CD14-positive monocyte (primary cell): ENCODE measurements around the gene CENATAC. TPM values are rescaled to one million over a fixed set of nuclear protein-coding genes. Genes with fewer than 3 reads are reported as not detected.

Experiments
- DNase-seq, 3 donors: peaks; one replicate each; pipeline ENCODE4 v3.0.0-alpha.2; 2011 to 2022
- H2AFZ ChIP-seq: 2 replicates; pipeline ENCODE4 v1.6.0; 2012; ENCODE audit warnings: mild to moderate bottlenecking, low read depth, low read length, inconsistent platforms; ENCODE audit not compliant: insufficient read depth, poor library complexity, severe bottlenecking
- H3K27ac ChIP-seq, 2 donors: 1 replicate in 1 of 2; 2 replicates in 1 of 2; pipeline ENCODE4 v1.5.1; 2012 to 2013; ENCODE audit warnings: low read length in 2 of 2, control low read depth in 1 of 2, inconsistent platforms in 1 of 2, low read depth in 1 of 2, mild to moderate bottlenecking in 1 of 2
- H3K27me3 ChIP-seq, 2 donors: one replicate each; pipeline versions ENCODE4 v1.6.0 to v1.6.1; 2011 to 2013; ENCODE audit warnings: low read length in 2 of 2; ENCODE audit not compliant: control insufficient read depth in 2 of 2, insufficient read depth in 2 of 2
- H3K36me3 ChIP-seq, 2 donors: replicated peaks in 1 of 2; 1 replicate in 1 of 2; 2 replicates in 1 of 2; pipeline versions ENCODE4 v1.5.1 to v1.6.1; 2012 to 2013; ENCODE audit warnings: low read length in 2 of 2, control low read depth in 1 of 2, inconsistent platforms in 1 of 2, mild to moderate bottlenecking in 1 of 2; ENCODE audit not compliant: insufficient read depth in 2 of 2, control insufficient read depth in 1 of 2
- H3K4me1 ChIP-seq, 2 donors: 1 replicate in 1 of 2; 2 replicates in 1 of 2; pipeline versions ENCODE4 v1.5.1 to v1.6.1; 2012 to 2013; ENCODE audit warnings: low read length in 2 of 2, control low read depth in 1 of 2, inconsistent platforms in 1 of 2, mild to moderate bottlenecking in 1 of 2, moderate library complexity in 1 of 2; ENCODE audit not compliant: insufficient read depth in 2 of 2, control insufficient read depth in 1 of 2
- H3K4me2 ChIP-seq: replicated peaks from 2 replicates; pipeline ENCODE3; 2012; ENCODE audit warnings: low read length, moderate library complexity, mild to moderate bottlenecking; ENCODE audit not compliant: poor library complexity, severe bottlenecking; ENCODE audit errors: extremely low read depth
- H3K4me3 ChIP-seq, 3 experiments: fragments of 200-600 bp in 1 of 3; sonication (generic) in 1 of 3; replicated peaks in 1 of 3; 1 replicate in 2 of 3; 2 replicates in 1 of 3; pipeline ENCODE4 v1.5.1; 2011 to 2013; ENCODE audit warnings: low read length in 3 of 3, mild to moderate bottlenecking in 3 of 3, control low read depth in 2 of 3, low read depth in 2 of 3, inconsistent platforms in 1 of 3, moderate library complexity in 1 of 3
- H3K79me2 ChIP-seq: 2 replicates; pipeline ENCODE4 v1.6.0; 2012; ENCODE audit warnings: mild to moderate bottlenecking, control low read depth, inconsistent platforms, low read length, moderate library complexity; ENCODE audit not compliant: insufficient read depth
- H3K9ac ChIP-seq: 2 replicates; pipeline ENCODE4 v1.6.0; 2017; ENCODE audit warnings: low read length, mild to moderate bottlenecking; ENCODE audit not compliant: insufficient read depth, poor library complexity, severe bottlenecking
- H3K9me3 ChIP-seq, 2 donors: replicated peaks in 1 of 2; 1 replicate in 1 of 2; 2 replicates in 1 of 2; pipeline versions ENCODE4 v1.5.1 to v1.6.1; 2012 to 2013; ENCODE audit warnings: low read length in 2 of 2, control low read depth in 1 of 2; ENCODE audit not compliant: control insufficient read depth in 1 of 2, insufficient read depth in 1 of 2
- H4K20me1 ChIP-seq: 2 replicates; pipeline ENCODE4 v1.6.0; 2012; ENCODE audit warnings: mild to moderate bottlenecking, low read length, control low read depth, moderate library complexity; ENCODE audit not compliant: insufficient read depth
- H3K27ac Mint-ChIP-seq, 7 donors: one replicate each; pipeline ENCODE4 v1.8.0; 2020; ENCODE audit warnings: mild to moderate bottlenecking in 7 of 7, mixed read lengths in 7 of 7, moderate library complexity in 6 of 7, inconsistent platforms in 2 of 7
- H3K27me3 Mint-ChIP-seq, 3 donors: one replicate each; pipeline ENCODE4 v1.8.0; 2021 to 2022; ENCODE audit warnings: low read depth in 3 of 3, mild to moderate bottlenecking in 3 of 3, mixed read lengths in 3 of 3, moderate library complexity in 3 of 3, inconsistent platforms in 1 of 3
- H3K36me3 Mint-ChIP-seq, 2 donors: one replicate each; pipeline ENCODE4 v1.8.0; 2020; ENCODE audit warnings: mixed read lengths in 2 of 2, inconsistent platforms in 1 of 2, mild to moderate bottlenecking in 1 of 2
- H3K4me1 Mint-ChIP-seq: one replicate; pipeline ENCODE4 v1.8.0; 2020; ENCODE audit warnings: mild to moderate bottlenecking, mixed read lengths
- H3K4me3 Mint-ChIP-seq, 2 donors: one replicate each; pipeline ENCODE4 v1.8.0; 2020; ENCODE audit warnings: mild to moderate bottlenecking in 2 of 2, mixed read lengths in 2 of 2, moderate library complexity in 1 of 2
- H3K9me3 Mint-ChIP-seq, 7 donors: one replicate each; pipeline ENCODE4 v1.8.0; 2020 to 2022; ENCODE audit warnings: mixed read lengths in 7 of 7, mild to moderate bottlenecking in 6 of 7, moderate library complexity in 6 of 7, inconsistent platforms in 2 of 7
- CTCF ChIP-seq: fragments of 200-600 bp; IDR thresholded peaks from one replicate; pipeline ENCODE4 v1.8.0; 2022; ENCODE audit warnings: antibody characterized with exemption, mild to moderate bottlenecking
- WGBS: methylation state at CpG from one replicate; pipeline ENCODE4 v1.1.5; 2013; ENCODE audit warnings: missing lambda C conversion rate; ENCODE audit not compliant: insufficient coverage; 5-methylcytosine and 5-hydroxymethylcytosine counted together
- intact Hi-C, 2 donors: fragments of 100-400 bp; cut with micrococcal nuclease; formaldehyde crosslinking; loops; one replicate each; pipeline versions ENCODE4 v1.15.0 to v1.15.1; 2023
- polyA plus RNA-seq, 3 donors: library from polyadenylated mRNA; depleted of rRNA in 1 of 3; unstranded in 2 of 3; stranded (reverse) in 1 of 3; fragments of 300-500 nt in 2 of 3; fragments of >200 nt in 1 of 3; fragmentation: Illumina TruSeq in 2 of 3; gene quantifications; 1 replicate in 2 of 3; 2 replicates in 1 of 3; pipeline ENCODE4 v1.2.3, GENCODE V29; 2012 to 2021

CENATAC gene
- polyA plus RNA-seq, 3 donors = 2.7 to 47.8 (median 4.1) TPM

GRCh38 chr11:118996926-118997626 is 862 bp upstream of the CENATAC start:
- Histone ChIP-seq H3K4me1 (peaks cover 19 to 23% of the 10 kb centered on the region in 2 donors), H3K9ac (peak overlapping the region; percentile 24)
- peaks cover 27% of the 10 kb centered on the region for H3K4me1 Mint-ChIP-seq

GRCh38 chr11:118998388-118998717 is 415 bp downstream of the CENATAC start:
- H3K4me1 ChIP-seq = peaks cover 19 to 23% of the 10 kb centered on the region in 2 donors
- WGBS = 6% methylated on average over 16 of the region's 19 CpGs
- peak overlapping the region; percentile 37 to 87 for H3K27ac ChIP-seq
- Mint-ChIP-seq H3K27ac (peak overlapping the region; percentile 91 to 97 (median 95)), H3K4me1 (peaks cover 25% of the 10 kb centered on the region), H3K4me3 (peak overlapping the region; percentile 95 to 97), H3K27me3 (peaks cover 0 to 2% (median 0%) of the 10 kb centered on the region in 3 donors), H3K9me3 (no peaks in the 10 kb centered on the region), H3K36me3 (peaks cover 35 to 47% of the 10 kb centered on the region in 2 donors)
- H2AFZ ChIP-seq = peak overlapping the region; percentile 95
- H3K27me3 ChIP-seq = no peaks in the 10 kb centered on the region
- peak overlapping the region; percentile 65 to 87 (median 82) for H3K4me3 ChIP-seq
- H3K4me2 ChIP-seq = peak overlapping the region; percentile 99
- DNase-seq = no peak
- intact Hi-C loops = loop anchor here (1.0 to 5.0 kb wide), 3 partner anchors 18 to 34 kb away; partner anchors contain the start of gene SLC37A4 (in 1 of the 2)
- no peaks in the 10 kb centered on the region for H3K9me3 ChIP-seq
- peak overlapping the region; percentile 89 for H3K9ac ChIP-seq
- H3K79me2 ChIP-seq = peaks cover 34% of the 10 kb centered on the region
- peaks cover 29 to 42% of the 10 kb centered on the region in 2 donors for H3K36me3 ChIP-seq
- no peak for TF ChIP-seq CTCF
- H4K20me1 ChIP-seq = no peaks in the 10 kb centered on the region

More at GRCh38 chr11:118996926-118997626, 862 bp upstream of the CENATAC start:
- Mint-ChIP-seq H3K27me3 (peaks cover 0 to 2% (median 0%) of the 10 kb centered on the region in 3 donors), H3K36me3 (peaks cover 24 to 34% of the 10 kb centered on the region in 2 donors), H3K9me3 (peaks cover 0 to 3% (median 0%) of the 10 kb centered on the region in 7 donors), H3K27ac (peak overlapping the region; percentile 87 to 95 (median 89)), H3K4me3 (peak overlapping the region; percentile 95 to 97)
- H3K4me3 ChIP-seq = peak overlapping the region; percentile 65 to 87 (median 82)
- peak; percentile 51 to 76 (median 55) for DNase-seq
- peak; percentile 41 for TF ChIP-seq CTCF
- H4K20me1 ChIP-seq = no peaks in the 10 kb centered on the region
- peak overlapping the region; percentile 99 for H3K4me2 ChIP-seq
- peak overlapping the region in 1 of 2 donors; percentile 87 for H3K27ac ChIP-seq
- no peaks in the 10 kb centered on the region for H3K9me3 ChIP-seq
- peak overlapping the region; percentile 95 for H2AFZ ChIP-seq
- intact Hi-C loops = loop anchor here in 1 of 2 donors (5.0 kb wide), 1 partner anchor 35 kb away; the partner anchor contains the start of gene SLC37A4
- WGBS = 7% methylated on average over 20 of the region's 22 CpGs
- no peaks in the 10 kb centered on the region for H3K27me3 ChIP-seq
- H3K36me3 ChIP-seq = peaks cover 17 to 29% of the 10 kb centered on the region in 2 donors
- peaks cover 34% of the 10 kb centered on the region for H3K79me2 ChIP-seq
